Measurements from ENCODE around the gene CD74.

- TF ChIP-seq CTCF (IDR thresholded peaks at IDR 0.05) (no peak), POLR2A (IDR thresholded peaks at IDR 0.05) (no peak)
These were observed 36.3 kb upstream of the CD74 start for GRCh38 chr5:150448952-150449516.

Data from thyroid gland (tissue), 4 donors.